Upper lobe of left lung (tissue), 6 donors: ENCODE results near the gene CALB2. TPM values are rescaled to one million over a fixed set of nuclear protein-coding genes. Genes with fewer than 3 reads are reported as not detected.

Experiments used
- ATAC-seq, 2 donors: fragments of 200-7000 bp; cut with Tn5 transposase; one replicate each; pipeline ENCODE4 v1.9.1; 2022; ENCODE audit warnings: mild to moderate bottlenecking in 2 of 2, moderate library complexity in 2 of 2; ENCODE audit not compliant: low FRiP score in 2 of 2
- DNase-seq, 2 donors: peaks; one replicate each; pipeline ENCODE4 v3.0.0-alpha.2; 2019 to 2020
- H3K27ac ChIP-seq, 4 donors: fragments of 200-600 bp; sonication (generic); one replicate each; pipeline ENCODE4 v1.5.1; 2016 to 2019
- H3K27me3 ChIP-seq, 4 donors: fragments of 200-600 bp; sonication (generic); one replicate each; pipeline ENCODE4 v1.5.1; 2017 to 2019
- H3K36me3 ChIP-seq, 4 donors: fragments of 200-600 bp; sonication (generic); one replicate each; pipeline ENCODE4 v1.5.1; 2016 to 2019
- H3K4me1 ChIP-seq, 4 donors: fragments of 200-600 bp; sonication (generic); one replicate each; pipeline ENCODE4 v1.5.1; 2018 to 2019
- H3K4me3 ChIP-seq, 4 donors: fragments of 200-600 bp; sonication (generic); one replicate each; pipeline ENCODE4 v1.5.1; 2017 to 2019; ENCODE audit warnings: mild to moderate bottlenecking in 2 of 4, moderate library complexity in 1 of 4
- H3K9me3 ChIP-seq, 4 donors: fragments of 200-600 bp; sonication (generic); one replicate each; pipeline ENCODE4 v1.5.1; 2018 to 2019
- EP300 ChIP-seq, 4 donors: sonication (generic); formaldehyde crosslinking; IDR thresholded peaks; one replicate each; pipeline ENCODE4 v1.5.1; 2017; ENCODE audit warnings: antibody characterized with exemption in 4 of 4, control low read depth in 2 of 4
- POLR2A ChIP-seq, 4 donors: fragments of 450-650 bp; IDR thresholded peaks; one replicate each; pipeline ENCODE4 v1.5.1; 2016 to 2017; ENCODE audit warnings: antibody characterized with exemption in 4 of 4, mild to moderate bottlenecking in 2 of 4
- POLR2AphosphoS5 ChIP-seq, 2 donors: sonication (generic); formaldehyde crosslinking; IDR thresholded peaks; one replicate each; pipeline ENCODE4 v1.5.1; 2017; ENCODE audit warnings: antibody characterized with exemption in 2 of 2
- WGBS, 2 donors: methylation state at CpG; one replicate each; pipeline ENCODE4 v1.1.5; 2017 to 2018; 5-methylcytosine and 5-hydroxymethylcytosine counted together
- total RNA-seq, 6 donors: library from RNA; depleted of rRNA in 4 of 6; stranded (reverse); fragments of >200 nt in 4 of 6; gene quantifications; one replicate each; pipeline versions ENCODE4 v1.1.0 to v1.2.1, GENCODE V29; 2016 to 2021
- TF ChIP-seq, protein P1 (sequence below), 6 experiments: fragments of 450-650 bp in 4 of 6; fragments of 200-600 bp in 2 of 6; sonication (generic) in 2 of 6; IDR thresholded peaks; one replicate each; pipeline ENCODE4 v1.5.1; 2016 to 2019; ENCODE audit warnings: antibody characterized with exemption in 6 of 6
- donor health status: DM: no; HTN: no; CAD: no; lungs with moderate emphysema.
- donor health status: DM: no; HTN: yes; CAD: no; lungs with severe emphysema.

Gene CALB2
- total RNA-seq, 6 donors from 2014 or later: 1.0 to 3.3 (median 2.3) TPM; not detected in 2

DNA sequence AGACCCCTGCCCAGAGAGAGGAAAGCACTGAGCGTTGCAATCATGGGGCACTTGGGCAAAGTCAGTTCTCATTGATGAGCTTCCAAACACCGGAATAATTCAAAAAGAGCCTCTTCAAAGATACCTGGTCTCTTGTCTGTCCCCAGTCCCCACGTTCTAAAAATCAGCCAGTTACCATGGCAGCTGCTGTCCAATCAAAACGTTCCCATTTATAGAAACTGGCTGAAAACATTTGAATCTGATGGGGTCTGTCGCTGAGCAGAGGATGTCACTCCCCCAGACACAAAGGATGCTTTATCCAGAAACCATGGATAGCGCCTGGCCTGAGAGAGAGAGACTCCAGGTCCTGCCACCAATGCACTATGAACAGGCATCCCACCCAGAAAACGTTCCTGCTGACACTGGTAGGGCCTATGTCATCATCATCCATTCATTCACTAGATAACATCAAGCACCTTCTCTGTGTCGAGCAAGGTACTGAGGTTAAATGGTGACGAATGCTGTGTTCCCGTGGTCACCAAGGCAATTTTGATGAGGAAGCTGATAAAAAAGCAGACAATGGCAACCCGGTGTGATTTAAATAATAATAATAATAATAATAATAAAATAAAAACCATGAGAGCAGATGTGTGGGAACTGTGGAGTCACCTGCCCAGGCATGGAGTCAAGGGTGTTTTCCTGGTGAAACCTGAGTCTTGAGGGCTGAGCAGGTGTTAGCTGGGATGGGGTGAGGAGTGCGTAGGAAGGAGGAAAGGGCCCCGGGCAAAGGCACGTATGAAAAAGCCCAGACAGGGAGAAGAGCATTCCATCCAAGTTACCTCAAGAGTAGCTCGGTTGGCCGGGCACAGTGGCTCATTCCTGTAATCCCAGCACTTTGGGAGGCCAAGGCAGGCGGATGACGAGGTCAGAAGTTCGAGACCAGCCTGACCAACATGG, 19.0 kb upstream of the CALB2 start:
- no peaks in the 10 kb centered on the region for H3K9me3 ChIP-seq
- TF ChIP-seq POLR2A (IDR thresholded peaks at IDR 0.05) (no peak), EP300 (IDR thresholded peaks at IDR 0.05) (no peak), POLR2AphosphoS5 (IDR thresholded peaks at IDR 0.05) (no peak)
- TF ChIP-seq, protein P1, sequence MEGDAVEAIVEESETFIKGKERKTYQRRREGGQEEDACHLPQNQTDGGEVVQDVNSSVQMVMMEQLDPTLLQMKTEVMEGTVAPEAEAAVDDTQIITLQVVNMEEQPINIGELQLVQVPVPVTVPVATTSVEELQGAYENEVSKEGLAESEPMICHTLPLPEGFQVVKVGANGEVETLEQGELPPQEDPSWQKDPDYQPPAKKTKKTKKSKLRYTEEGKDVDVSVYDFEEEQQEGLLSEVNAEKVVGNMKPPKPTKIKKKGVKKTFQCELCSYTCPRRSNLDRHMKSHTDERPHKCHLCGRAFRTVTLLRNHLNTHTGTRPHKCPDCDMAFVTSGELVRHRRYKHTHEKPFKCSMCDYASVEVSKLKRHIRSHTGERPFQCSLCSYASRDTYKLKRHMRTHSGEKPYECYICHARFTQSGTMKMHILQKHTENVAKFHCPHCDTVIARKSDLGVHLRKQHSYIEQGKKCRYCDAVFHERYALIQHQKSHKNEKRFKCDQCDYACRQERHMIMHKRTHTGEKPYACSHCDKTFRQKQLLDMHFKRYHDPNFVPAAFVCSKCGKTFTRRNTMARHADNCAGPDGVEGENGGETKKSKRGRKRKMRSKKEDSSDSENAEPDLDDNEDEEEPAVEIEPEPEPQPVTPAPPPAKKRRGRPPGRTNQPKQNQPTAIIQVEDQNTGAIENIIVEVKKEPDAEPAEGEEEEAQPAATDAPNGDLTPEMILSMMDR (IDR thresholded peaks at IDR 0.05): no peak
- DNase-seq: no peak
- no peaks in the 10 kb centered on the region for H3K27me3 ChIP-seq
- no peak for ATAC-seq
- H3K4me3 ChIP-seq: no peak overlapping the region
- 72 to 73% methylated on average over 19 of the region's 19 CpGs for WGBS, 2 donors
- H3K36me3 ChIP-seq: no peaks in the 10 kb centered on the region
- no peak overlapping the region for H3K27ac ChIP-seq
- H3K4me1 ChIP-seq: no peaks in the 10 kb centered on the region

DNA sequence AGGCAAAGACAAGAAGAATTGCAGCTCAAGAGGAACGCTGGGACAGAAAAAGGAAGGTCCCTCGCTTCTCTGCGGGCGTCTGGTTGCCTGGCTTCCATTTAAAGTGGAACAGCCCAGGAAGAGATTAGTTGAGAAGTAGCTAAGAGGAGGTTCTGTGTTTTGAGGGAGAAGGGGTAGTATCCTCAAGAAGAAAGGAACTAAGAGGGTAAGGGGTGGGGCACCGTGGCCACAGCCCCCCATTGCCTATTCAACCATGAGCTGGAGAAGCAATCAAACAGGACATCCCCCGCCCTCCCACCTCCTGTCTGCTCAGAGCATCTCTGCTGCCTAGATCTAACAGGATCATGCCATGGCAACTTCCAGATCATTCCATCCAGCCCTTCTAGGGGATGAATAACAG, 18.1 kb upstream of the CALB2 start:
- H3K4me3 ChIP-seq: no peak overlapping the region
- 67 to 74% methylated on average over 6 of the region's 6 CpGs for WGBS, 2 donors
- ATAC-seq (no peak), DNase-seq (no peak)
- no peaks in the 10 kb centered on the region for H3K9me3 ChIP-seq
- no peaks in the 10 kb centered on the region for H3K36me3 ChIP-seq
- H3K27ac ChIP-seq: no peak overlapping the region
- H3K27me3 ChIP-seq: no peaks in the 10 kb centered on the region
- TF ChIP-seq, protein P1 (IDR thresholded peaks at IDR 0.05): no peak
- TF ChIP-seq POLR2A (IDR thresholded peaks at IDR 0.05) (no peak), POLR2AphosphoS5 (IDR thresholded peaks at IDR 0.05) (no peak)
- no peaks in the 10 kb centered on the region for H3K4me1 ChIP-seq

DNA sequence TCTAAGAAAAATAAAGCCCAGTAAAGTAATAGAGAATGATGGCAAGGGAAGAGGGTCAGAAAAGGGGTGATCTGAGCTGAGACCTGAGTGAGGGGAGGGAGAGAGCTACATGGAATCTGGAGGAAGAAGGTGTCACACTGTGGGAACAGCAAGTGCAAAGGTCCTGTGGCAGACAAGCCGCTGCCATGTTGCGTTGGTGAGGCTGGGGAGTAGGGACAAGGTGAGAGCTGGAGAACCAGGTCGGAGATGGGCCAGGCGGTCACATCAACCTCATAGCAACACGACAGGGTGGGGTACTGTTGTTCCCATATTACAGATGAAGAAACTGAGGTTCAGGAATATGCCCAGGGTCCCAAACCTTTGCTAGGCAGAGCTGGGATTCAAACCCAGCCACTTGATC, 16.6 kb upstream of the CALB2 start:
- no peak for DNase-seq
- H3K9me3 ChIP-seq: no peaks in the 10 kb centered on the region
- 76 to 77% methylated on average over 5 of the region's 5 CpGs for WGBS, 2 donors
- TF ChIP-seq POLR2AphosphoS5 (IDR thresholded peaks at IDR 0.05) (no peak), POLR2A (IDR thresholded peaks at IDR 0.05) (no peak), EP300 (IDR thresholded peaks at IDR 0.05) (no peak)
- TF ChIP-seq, protein P1 (IDR thresholded peaks at IDR 0.05): no peak
- H3K4me1 ChIP-seq: no peaks in the 10 kb centered on the region
- H3K36me3 ChIP-seq: no peaks in the 10 kb centered on the region
- ATAC-seq: no peak
- no peak overlapping the region for H3K27ac ChIP-seq
- H3K27me3 ChIP-seq: no peaks in the 10 kb centered on the region
- H3K4me3 ChIP-seq: no peak overlapping the region

DNA sequence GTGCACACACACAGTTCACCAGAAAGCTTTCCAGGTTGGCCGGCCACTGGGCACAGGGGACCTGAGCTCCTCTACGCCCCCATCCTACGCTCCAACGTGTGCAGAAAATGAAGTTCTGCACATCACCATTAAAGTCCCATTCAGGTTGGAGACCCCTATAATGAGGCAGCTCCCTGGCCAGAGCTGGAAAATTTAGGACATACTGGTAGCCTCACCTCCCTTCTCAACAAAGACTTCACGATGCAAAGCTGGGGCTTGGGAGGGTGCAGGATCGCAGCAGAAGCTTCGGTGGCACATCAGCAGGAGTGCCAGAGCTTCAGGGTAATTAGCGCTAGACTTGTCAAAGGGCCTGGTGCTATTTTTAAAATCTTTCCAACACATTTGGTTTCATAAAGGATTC, 15.4 kb upstream of the CALB2 start:
- no peak for TF ChIP-seq POLR2A (IDR thresholded peaks at IDR 0.05)
- Histone ChIP-seq H3K36me3 (no peaks in the 10 kb centered on the region), H3K9me3 (no peaks in the 10 kb centered on the region), H3K27me3 (no peaks in the 10 kb centered on the region), H3K4me1 (no peaks in the 10 kb centered on the region), H3K27ac (no peak overlapping the region), H3K4me3 (no peak overlapping the region)
- 78 to 88% methylated on average over 8 of the region's 8 CpGs for WGBS, 2 donors
- DNase-seq (no peak), ATAC-seq (no peak)

DNA sequence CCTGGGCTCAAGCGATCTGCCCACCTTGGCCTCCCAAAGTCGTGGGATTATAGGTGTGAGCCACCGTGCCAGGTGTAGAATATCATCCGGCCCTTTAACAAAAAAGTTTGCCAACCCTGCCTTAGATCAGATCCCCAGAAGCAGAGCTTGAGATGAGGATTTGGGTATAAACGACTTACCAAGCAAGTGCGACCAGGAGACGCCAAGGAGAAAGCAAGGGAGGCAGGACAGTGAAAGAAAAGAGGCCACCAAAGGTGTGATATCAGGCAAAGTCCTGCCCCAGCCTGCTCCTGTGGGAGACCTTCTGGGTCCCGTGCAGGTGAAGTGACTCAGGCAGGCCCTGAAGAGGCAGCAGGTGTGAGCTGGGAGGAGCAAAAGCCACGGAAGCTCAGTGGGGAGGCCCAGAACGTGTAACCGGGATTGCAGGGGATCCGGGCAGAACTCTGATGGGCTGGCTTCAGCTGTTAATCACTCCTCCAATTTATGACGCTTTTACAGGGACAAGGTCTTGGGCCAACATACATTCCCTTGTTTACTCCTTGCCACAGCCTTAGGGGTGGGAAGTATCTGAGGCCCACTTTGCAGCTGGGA, 14.1 kb upstream of the CALB2 start:
- Histone ChIP-seq H3K4me1 (no peaks in the 10 kb centered on the region), H3K36me3 (no peaks in the 10 kb centered on the region), H3K4me3 (no peak overlapping the region), H3K27ac (no peak overlapping the region), H3K27me3 (no peaks in the 10 kb centered on the region), H3K9me3 (no peaks in the 10 kb centered on the region)
- TF ChIP-seq EP300 (IDR thresholded peaks at IDR 0.05): no peak
- no peak for TF ChIP-seq POLR2A (IDR thresholded peaks at IDR 0.05)
- TF ChIP-seq, protein P1 (IDR thresholded peaks at IDR 0.05): no peak
- TF ChIP-seq POLR2AphosphoS5 (IDR thresholded peaks at IDR 0.05): no peak
- no peak for ATAC-seq
- 64 to 70% methylated on average over 13 of the region's 13 CpGs for WGBS, 2 donors
- DNase-seq: no peak
